Measurements from ENCODE around the gene OR51D1. TPM values are rescaled to one million over a fixed set of nuclear protein-coding genes. Genes with fewer than 3 reads are reported as not detected.

Gene OR51D1
- not detected in 2 replicates for total RNA-seq (2014; rRNA removed; shearing (Covaris generic))

DNA sequence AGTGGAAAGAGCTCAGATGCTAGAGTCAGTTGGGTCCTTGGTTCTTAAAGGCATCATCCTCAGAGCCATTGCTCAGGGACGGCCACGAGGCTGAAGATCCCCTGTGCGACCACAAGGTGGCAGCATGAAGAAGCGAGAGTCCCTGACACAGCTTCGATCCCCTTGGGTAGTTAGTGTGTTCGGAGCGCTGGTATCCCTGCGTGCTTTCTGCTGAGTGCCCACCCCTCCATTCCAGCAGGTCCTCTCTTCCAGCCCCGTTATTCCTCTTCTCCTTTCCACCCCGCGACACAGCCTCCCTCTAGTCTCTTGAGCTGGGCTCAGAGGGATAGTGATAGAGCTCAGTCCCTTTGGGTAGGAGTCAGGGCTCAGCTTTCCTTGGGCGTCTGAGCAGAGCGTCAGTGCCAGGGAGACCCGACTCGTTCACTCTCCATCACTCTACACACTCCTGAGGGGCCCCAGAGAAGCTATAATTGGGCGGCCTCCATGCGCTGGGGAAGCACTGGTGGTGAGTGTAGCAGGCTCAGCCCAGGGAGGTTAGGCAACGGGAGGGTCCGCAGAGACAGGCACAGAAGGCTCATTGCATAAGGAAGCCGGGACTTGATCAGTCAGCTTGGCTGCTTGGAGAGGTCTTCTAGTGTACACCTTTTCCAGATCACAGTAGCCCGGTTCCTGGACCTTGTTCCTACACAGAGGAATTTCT lies at the start of gene OR51D1:
OR51D1 (plus strand) TSS at position 516 of the 700 bp plus-strand sequence. CDS start 2,314 bp downstream, outside the sequence.
- DNase-seq (ENCODE audit: low spot score) = peak; percentile 88

DNA sequence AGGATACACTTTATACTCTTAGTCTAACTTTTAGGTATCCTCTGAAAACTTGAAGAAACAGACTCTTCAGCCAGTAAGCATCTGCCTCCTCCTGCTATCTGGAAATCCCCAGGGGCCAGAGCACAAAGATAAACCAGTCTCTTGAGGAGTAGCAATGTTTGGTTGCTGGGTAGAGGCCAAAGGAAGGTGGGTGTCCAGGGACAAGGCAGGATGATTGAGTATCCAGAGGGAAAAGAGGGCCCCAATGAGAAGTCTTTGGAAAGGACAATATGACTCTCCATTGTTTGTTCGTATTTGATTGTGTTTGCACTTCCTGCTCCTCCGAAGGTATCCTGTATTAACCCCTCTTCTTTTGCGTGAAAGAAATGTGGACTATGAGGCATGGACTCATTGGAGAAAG lies 48.3 kb upstream of the OR51D1 start:
- no peak for DNase-seq (ENCODE audit: low spot score)

DNA sequence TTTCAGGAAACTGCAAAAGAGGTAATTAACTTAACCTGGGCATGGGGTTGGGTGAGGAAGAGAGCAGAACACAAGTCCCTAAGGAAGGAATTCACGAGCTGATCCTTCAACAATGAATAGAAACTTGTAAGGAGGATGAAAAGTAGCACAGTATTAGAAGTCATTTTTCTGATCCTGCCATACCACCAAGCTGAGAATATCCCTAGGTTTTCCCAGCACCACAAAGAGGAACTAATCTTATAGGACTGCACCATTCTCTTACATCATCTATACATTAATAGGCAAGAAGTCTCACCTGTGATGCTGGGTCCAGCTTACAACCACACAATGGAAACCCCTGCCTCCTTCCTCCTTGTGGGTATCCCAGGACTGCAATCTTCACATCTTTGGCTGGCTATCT lies 43.5 kb upstream of the OR51D1 start, which contains the start of gene OR52I1:
OR52I1 (plus strand) TSS at position 301 of the 400 bp plus-strand sequence; CDS start at position 301, 0 bp downstream.
- DNase-seq (ENCODE audit: low spot score) = no peak

DNA sequence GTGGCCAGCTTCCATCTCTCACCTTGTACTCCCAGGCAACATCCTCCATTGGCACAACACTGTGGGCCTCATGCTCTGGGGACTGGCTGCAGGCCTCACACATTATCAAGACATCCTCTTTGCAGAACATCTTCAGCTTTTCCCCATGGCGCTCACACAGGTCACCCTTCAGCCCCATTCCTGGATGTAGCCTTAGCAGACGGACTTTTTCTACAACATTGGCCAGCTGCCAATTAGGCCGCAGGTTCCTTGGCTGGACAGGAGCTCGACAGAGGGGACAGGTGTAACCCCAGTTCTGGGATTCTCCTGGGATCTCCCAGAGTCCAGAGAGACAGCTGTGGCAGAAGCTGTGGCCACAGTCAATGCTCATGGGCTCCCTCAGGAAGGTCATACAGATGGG lies 32.2 kb upstream of the OR51D1 start:
- DNase-seq (ENCODE audit: low spot score) = no peak

GRCh38 chr11:4606231-4607015 lies 30.9 kb upstream of the OR51D1 start:
- peak; percentile 32 for DNase-seq (ENCODE audit: low spot score)

- peak; percentile 23 for DNase-seq (ENCODE audit: low spot score)
Observed at GRCh38 chr11:4607096-4607495, 30.2 kb upstream of the OR51D1 start.

GRCh38 chr11:4607781-4608666 lies 29.3 kb upstream of the OR51D1 start, which contains the start of gene TRIM68:
TSS of gene TRIM68 (minus strand) at chr11:4608231. CDS start at chr11:4605504, 2,727 bp downstream.
- DNase-seq (ENCODE audit: low spot score) = peak; percentile 98

DNA sequence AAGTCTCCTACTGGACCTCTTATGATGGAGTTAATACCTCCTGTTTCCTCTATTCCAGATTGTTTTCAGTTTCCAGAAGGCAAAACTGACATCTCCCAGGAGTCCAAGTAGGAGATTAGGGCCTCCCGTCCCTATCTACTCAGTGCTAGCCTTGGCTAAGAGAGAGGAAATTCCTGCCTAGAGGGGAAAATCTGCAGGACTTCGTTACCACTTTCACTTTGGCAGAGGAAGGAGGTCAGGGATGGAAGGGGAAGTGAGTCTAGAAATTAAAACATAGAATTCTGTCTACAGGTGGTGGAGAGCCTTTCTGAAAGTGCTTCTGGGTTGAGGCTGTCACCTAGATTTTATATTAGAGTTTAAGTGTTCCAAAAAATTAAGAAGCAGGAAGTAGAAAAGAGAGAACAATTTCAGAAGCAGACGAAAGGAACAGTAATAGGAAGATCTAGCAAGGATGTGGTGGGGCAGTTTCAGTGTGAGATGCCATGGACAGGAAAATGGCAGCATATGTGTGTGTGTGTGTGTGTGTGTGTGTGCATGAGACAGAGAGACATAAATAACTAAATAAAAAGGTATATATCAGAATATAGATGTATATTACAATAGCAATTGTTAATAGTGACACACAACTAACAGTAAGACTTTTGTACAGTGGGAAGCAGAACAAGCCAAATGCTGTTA lies 26.9 kb upstream of the OR51D1 start:
- DNase-seq (ENCODE audit: low spot score) = no peak

GRCh38 chr11:4611986-4612385 lies 25.3 kb upstream of the OR51D1 start:
- DNase-seq (ENCODE audit: low spot score) = no peak

GRCh38 chr11:4615856-4616444 lies 21.3 kb upstream of the OR51D1 start:
- no peak for DNase-seq (ENCODE audit: low spot score)

DNA sequence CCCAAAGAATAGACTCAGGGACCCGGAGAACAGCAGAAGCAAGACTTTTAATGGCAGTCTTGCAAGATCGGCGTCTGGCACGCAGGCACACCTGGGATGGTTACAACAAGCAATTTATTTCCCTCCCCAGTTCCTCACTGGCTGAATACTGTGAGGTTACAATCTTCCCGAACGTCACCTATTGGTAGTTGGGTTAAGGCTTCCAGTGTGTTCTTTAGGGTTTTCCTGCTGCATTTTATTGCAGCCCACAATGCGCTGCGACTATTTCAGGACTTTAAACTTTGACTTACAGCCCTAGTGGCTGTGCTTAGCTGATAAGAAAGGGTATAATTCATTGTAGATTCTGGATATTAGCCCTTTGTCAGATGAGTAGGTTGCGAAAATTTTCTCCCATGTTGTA lies 17.8 kb upstream of the OR51D1 start:
- no peak for DNase-seq (ENCODE audit: low spot score)

DNA sequence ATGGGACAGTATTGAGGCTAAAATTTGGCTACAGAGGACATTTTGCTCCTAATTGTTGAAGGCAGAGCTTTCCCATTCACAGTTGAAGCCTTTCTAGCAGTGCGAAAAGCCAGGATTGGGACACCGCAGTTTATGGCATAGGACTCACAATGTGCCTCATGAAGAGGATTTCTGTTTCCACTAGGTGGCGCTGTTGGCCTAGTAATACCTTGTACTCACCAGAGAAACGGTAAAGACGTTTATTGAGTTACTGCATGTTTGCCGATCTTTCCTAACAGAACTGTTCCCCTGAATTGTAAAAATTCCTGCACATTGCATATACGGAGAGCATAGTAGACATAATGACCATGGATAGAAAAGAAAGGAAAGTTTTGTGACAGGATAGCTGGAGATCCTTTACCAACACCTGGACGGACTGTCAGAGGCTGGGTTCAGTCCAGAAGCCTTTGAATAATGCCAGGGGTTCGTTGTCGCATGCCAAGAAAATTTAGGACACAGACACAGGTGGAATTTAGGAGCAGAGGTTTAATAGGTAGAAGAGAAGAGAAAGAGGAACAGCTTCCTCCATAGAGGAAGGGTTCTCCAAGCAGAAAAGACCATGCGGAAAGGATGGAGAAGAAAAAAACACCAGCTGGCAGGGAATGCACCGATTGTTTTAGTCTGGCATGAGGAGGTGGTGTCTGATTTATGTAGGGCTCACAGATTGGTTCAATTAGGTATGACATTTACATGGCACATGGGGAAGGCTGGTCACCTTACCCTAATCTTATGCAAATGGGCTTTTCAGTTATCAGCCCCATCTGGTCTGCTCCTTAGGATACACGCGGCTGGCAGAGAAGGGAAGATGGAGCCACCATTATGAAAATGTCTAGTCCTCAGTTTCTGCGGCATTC lies 10.8 kb upstream of the OR51D1 start:
- peak; percentile 95 for DNase-seq (ENCODE audit: low spot score)

GRCh38 chr11:4636136-4636535 lies 1.1 kb upstream of the OR51D1 start:
- DNase-seq (ENCODE audit: low spot score) = no peak

DNA sequence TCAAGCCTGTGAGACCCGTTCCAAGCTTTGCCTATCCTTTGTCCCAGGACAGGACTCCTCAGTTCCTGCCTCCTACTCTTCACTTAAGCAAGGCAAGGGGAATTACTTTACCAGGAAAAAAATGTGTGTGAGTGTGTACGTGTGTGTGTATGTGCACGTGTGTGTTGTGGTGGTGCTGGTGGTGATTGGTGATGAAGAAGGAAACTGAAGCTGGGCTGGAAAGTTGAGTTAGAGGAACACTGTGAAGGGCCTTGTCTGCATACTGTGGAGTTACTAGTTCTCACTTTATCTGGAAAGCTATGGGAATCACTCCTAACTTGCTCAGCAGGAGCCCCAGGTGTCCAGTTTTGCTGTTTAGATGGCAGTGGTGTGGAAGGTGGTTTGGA lies 378 bp downstream of the OR51D1 start:
- no peak for DNase-seq (ENCODE audit: low spot score)

DNA sequence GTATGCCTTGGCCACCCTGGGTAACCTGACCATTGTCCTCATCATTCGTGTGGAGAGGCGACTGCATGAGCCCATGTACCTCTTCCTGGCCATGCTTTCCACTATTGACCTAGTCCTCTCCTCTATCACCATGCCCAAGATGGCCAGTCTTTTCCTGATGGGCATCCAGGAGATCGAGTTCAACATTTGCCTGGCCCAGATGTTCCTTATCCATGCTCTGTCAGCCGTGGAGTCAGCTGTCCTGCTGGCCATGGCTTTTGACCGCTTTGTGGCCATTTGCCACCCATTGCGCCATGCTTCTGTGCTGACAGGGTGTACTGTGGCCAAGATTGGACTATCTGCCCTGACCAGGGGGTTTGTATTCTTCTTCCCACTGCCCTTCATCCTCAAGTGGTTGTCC lies 2.7 kb downstream of the OR51D1 start:
- no peak for DNase-seq (ENCODE audit: low spot score)

GRCh38 chr11:4641501-4641900 lies 4.2 kb downstream of the OR51D1 start:
- DNase-seq (ENCODE audit: low spot score) = no peak

DNA sequence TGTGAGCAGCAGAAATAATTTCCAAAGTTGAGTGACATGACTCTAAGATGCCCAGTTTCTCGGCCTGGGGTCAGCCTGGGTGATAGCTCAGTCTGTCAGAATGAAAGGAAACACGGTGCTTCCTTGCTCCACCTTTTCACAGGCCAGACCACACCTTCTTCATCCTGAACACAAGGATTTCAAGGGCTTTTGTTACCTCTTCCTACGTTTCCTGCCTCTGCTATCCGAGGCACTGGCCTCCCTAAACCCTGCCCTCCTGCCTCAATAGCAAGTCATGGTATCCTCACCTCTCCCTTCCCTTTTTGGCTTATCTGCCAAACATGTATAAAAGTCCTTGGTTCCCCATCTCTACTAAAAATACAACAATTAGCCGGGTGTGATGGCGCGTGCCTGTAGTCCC lies 4.8 kb downstream of the OR51D1 start:
- no peak for DNase-seq (ENCODE audit: low spot score)

DNA sequence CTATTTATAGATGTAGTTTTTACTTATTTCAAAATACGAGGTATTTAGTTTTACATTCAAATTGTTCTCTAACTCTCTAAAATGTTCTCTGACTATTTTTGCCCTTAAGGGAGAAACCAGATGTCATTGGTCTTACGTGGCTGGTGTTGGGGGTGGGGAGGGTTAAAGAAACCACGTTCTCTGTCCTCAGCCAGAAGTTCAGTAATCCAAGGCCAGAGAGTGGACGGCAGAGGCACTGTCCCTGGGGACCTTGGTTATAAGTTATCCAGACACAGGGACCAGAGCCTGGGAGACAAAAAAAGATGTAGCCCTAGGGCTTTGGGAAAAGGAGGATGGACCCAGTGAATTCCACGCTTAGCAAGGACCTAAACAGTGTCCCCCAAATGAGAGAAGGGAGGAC lies 5.8 kb downstream of the OR51D1 start:
- no peak for DNase-seq (ENCODE audit: low spot score)

GRCh38 chr11:4643682-4644081 lies 6.4 kb downstream of the OR51D1 start, which contains the start of gene OR51E1:
TSS of gene OR51E1 (plus strand) at chr11:4643982. CDS start at chr11:4652527, 8,545 bp downstream.
- DNase-seq (ENCODE audit: low spot score) = no peak

- DNase-seq (ENCODE audit: low spot score) = no peak
Observed at GRCh38 chr11:4644233-4644632, 7.0 kb downstream of the OR51D1 start.

Measured in HT-29 (cell line).